Transverse colon (tissue), 4 donors: ENCODE data around the gene UBC. TPM values are rescaled to one million over a fixed set of nuclear protein-coding genes. Genes with fewer than 3 reads are reported as not detected.

Experiments
- DNase-seq: peaks from one replicate; pipeline ENCODE4 v3.0.0-alpha.2; 2019
- H3K27ac ChIP-seq, 4 donors: fragments of 200-600 bp; sonication (generic); 2 replicates each; pipeline ENCODE4 v1.5.1; 2016 to 2018; ENCODE audit warnings: inconsistent platforms in 4 of 4
- H3K27me3 ChIP-seq: fragments of 200-600 bp; sonication (generic); 2 replicates; pipeline ENCODE4 v1.5.1; 2017; ENCODE audit warnings: inconsistent platforms
- H3K36me3 ChIP-seq, 4 donors: fragments of 200-600 bp; sonication (generic); 2 replicates each; pipeline ENCODE4 v1.5.1; 2017 to 2019; ENCODE audit warnings: inconsistent platforms in 4 of 4
- H3K4me1 ChIP-seq, 4 donors: fragments of 200-600 bp; sonication (generic); 2 replicates each; pipeline ENCODE4 v1.5.1; 2017 to 2020; ENCODE audit warnings: inconsistent platforms in 4 of 4
- H3K4me3 ChIP-seq, 4 donors: fragments of 200-600 bp; sonication (generic); 1 replicate in 1 of 4; 2 replicates in 3 of 4; pipeline versions ENCODE4 v1.5.1 to v1.6.1; 2017 to 2019; ENCODE audit warnings: inconsistent platforms in 4 of 4
- H3K9me3 ChIP-seq, 2 donors: fragments of 200-600 bp; sonication (generic); 2 replicates each; pipeline ENCODE4 v1.5.1; 2017 to 2019; ENCODE audit warnings: inconsistent platforms in 2 of 2
- EP300 ChIP-seq: sonication (generic); formaldehyde crosslinking; IDR thresholded peaks from one replicate; pipeline ENCODE4 v1.6.1; 2017; ENCODE audit warnings: antibody characterized with exemption, low read depth
- POLR2A ChIP-seq: fragments of 450-650 bp; IDR thresholded peaks from one replicate; pipeline ENCODE4 v1.6.1; 2016; ENCODE audit warnings: antibody characterized with exemption, mild to moderate bottlenecking, moderate library complexity
- POLR2AphosphoS5 ChIP-seq, 3 donors: sonication (generic); formaldehyde crosslinking; IDR thresholded peaks; one replicate each; pipeline ENCODE4 v1.6.1; 2016; ENCODE audit warnings: antibody characterized with exemption in 3 of 3
- WGBS, 2 donors: methylation state at CpG; one replicate each; pipeline ENCODE4 v1.1.5; 2018; ENCODE audit warnings: low coverage in 1 of 2; 5-methylcytosine and 5-hydroxymethylcytosine counted together
- in situ Hi-C, 4 donors: fragments of 200-750 bp; cut with MboI; loops; one replicate each; pipeline versions ENCODE4 v1.15.0 to v1.15.1; 2017; ENCODE audit warnings: low sequenced_read_pairs in 3 of 4, low pct_ligation_motif_present in 1 of 4, low pct_unique_long_range_greater_than_20kb in 1 of 4
- intact Hi-C: fragments of 100-400 bp; cut with DNase I; formaldehyde crosslinking; loops from one replicate; pipeline ENCODE4 v1.15.1; 2023; ENCODE audit warnings: low total_unique reads
- total RNA-seq, 4 donors: library from RNA; depleted of rRNA; stranded (reverse); fragments of >200 nt; gene quantifications; one replicate each; pipeline ENCODE4 v1.1.0, GENCODE V29; 2016
- TF ChIP-seq, protein P1 (sequence below), 5 experiments: fragments of 200-600 bp in 3 of 5; fragments of 450-650 bp in 2 of 5; sonication (generic) in 3 of 5; IDR thresholded peaks; 1 replicate in 2 of 5; 2 replicates in 3 of 5; pipeline ENCODE4 v1.5.1; 2016 to 2017; ENCODE audit warnings: antibody characterized with exemption in 5 of 5, inconsistent platforms in 3 of 5, mild to moderate bottlenecking in 2 of 5, moderate library complexity in 1 of 5

Gene UBC
- total RNA-seq, 4 donors from 2014 or later: 1,242 to 1,580 (median 1,406) TPM

DNA sequence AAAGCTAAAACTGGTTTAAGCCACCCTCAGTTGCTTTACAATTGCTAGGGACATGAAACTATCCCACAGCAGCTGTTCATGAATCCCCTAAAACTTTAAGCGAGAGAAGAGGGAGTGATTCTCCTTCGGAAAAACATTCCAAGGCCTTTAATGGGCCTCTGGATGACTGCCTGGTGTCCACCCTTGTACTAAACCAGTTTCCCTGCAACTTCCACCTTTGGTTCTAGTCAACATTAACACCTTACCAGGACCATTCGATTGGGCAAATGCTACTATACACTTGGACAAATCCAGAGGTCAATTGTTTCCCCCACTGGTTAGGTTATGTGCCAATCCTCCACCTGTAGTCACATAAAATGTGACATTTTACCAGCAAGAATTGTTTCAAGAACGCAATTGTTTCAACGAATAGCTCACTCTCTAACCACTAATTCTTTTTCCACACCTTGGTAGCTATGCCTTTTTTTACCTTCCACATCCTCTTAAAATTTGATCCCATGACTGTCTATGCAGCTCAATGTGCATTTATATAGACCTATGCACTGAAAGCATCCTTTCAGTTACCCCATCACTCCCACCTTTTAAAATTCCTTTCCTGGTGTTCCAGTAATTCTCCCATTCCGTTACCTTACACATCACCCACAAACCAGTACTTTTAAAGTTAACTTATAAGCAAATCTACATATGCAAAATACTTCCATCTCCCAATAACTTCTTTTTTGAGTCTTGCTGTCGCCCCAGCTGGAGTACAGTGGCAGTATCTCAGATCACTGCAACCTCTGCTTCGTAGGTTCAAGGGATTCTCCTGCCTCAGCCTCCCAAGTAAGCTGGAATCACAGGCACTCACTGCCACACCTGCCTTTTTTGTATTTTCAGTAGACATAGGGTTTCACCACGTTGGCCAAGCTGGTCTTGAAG, 3.6 kb downstream of the UBC start:
- peaks cover 0 to 17% (median 7%) of the 10 kb centered on the region in 4 donors for H3K36me3 ChIP-seq
- no peak for DNase-seq
- in situ Hi-C loops (no loop called here), intact Hi-C loops (no loop called here)
- H3K4me3 ChIP-seq: peak overlapping the region in 1 of 4 donors; percentile 43
- peaks cover 21 to 56% (median 41%) of the 10 kb centered on the region in 4 donors for H3K4me1 ChIP-seq
- TF ChIP-seq EP300: no peak
- TF ChIP-seq POLR2A: peak; percentile 79
- TF ChIP-seq, protein P1, sequence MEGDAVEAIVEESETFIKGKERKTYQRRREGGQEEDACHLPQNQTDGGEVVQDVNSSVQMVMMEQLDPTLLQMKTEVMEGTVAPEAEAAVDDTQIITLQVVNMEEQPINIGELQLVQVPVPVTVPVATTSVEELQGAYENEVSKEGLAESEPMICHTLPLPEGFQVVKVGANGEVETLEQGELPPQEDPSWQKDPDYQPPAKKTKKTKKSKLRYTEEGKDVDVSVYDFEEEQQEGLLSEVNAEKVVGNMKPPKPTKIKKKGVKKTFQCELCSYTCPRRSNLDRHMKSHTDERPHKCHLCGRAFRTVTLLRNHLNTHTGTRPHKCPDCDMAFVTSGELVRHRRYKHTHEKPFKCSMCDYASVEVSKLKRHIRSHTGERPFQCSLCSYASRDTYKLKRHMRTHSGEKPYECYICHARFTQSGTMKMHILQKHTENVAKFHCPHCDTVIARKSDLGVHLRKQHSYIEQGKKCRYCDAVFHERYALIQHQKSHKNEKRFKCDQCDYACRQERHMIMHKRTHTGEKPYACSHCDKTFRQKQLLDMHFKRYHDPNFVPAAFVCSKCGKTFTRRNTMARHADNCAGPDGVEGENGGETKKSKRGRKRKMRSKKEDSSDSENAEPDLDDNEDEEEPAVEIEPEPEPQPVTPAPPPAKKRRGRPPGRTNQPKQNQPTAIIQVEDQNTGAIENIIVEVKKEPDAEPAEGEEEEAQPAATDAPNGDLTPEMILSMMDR (IDR thresholded peaks at IDR 0.05): no peak
- peak; percentile 59 to 94 (median 75) for TF ChIP-seq POLR2AphosphoS5 (IDR thresholded peaks at IDR 0.05)
- H3K27ac ChIP-seq: peak overlapping the region; percentile 23 to 72 (median 64)
- WGBS, 2 donors: 42 to 53% methylated on average over 8 to 9 of the region's 9 CpGs
- H3K9me3 ChIP-seq: no peaks in the 10 kb centered on the region
- H3K27me3 ChIP-seq: no peaks in the 10 kb centered on the region

DNA sequence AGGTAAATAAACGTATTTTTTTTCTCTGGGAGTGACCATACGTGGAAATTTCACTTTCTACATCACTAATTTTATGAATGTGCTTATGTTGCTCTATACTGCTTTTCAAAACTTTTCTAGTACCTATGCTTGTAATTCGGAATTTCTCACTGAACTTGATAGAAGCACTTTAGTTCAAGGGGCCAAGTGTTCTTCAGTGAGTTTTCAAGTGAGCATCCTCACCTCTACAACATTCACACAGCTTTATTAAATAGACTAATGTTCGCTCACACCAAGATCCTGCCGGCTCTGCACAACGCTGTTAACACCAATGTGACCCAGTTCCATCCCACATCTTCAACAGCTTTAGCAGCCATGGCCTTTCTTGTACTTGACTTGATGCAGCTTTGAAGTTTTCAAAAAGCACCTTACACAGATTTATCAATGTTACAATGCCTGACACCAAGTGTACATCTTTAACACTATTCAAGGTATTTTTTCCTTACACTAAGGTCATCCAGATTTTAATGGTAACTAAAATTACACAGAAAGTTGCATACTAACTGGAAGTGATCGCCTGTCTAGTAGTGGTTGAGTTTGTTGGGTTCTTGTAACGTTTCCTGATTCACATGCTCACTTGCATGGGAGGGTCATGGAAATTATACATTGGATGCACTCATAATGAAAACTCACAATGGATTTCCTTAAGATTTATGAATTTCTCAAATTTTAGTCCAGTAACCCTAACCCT, 4.5 kb downstream of the UBC start:
- H3K4me1 ChIP-seq: peaks cover 21 to 54% (median 39%) of the 10 kb centered on the region in 4 donors
- H3K27ac ChIP-seq: peak overlapping the region; percentile 23 to 72 (median 64)
- intact Hi-C loops (no loop called here), in situ Hi-C loops (loop anchor here in 1 of 4 donors (10.0 kb wide), 1 partner anchor 865 kb away; no protein-coding TSS in a partner anchor)
- TF ChIP-seq EP300: no peak
- TF ChIP-seq POLR2AphosphoS5 (IDR thresholded peaks at IDR 0.05): peak in 2 of 3 donors; percentile 65 to 92
- TF ChIP-seq, protein P1 (IDR thresholded peaks at IDR 0.05): no peak
- peak; percentile 3 for TF ChIP-seq POLR2A
- H3K27me3 ChIP-seq: no peaks in the 10 kb centered on the region
- H3K4me3 ChIP-seq: peak overlapping the region in 1 of 4 donors; percentile 43
- 52 to 63% methylated on average over 8 of the region's 8 CpGs for whole genome bisulfite sequencing, 2 donors
- H3K36me3 ChIP-seq: peaks cover 0 to 17% (median 7%) of the 10 kb centered on the region in 4 donors
- H3K9me3 ChIP-seq: no peaks in the 10 kb centered on the region
- DNase-seq: no peak

DNA sequence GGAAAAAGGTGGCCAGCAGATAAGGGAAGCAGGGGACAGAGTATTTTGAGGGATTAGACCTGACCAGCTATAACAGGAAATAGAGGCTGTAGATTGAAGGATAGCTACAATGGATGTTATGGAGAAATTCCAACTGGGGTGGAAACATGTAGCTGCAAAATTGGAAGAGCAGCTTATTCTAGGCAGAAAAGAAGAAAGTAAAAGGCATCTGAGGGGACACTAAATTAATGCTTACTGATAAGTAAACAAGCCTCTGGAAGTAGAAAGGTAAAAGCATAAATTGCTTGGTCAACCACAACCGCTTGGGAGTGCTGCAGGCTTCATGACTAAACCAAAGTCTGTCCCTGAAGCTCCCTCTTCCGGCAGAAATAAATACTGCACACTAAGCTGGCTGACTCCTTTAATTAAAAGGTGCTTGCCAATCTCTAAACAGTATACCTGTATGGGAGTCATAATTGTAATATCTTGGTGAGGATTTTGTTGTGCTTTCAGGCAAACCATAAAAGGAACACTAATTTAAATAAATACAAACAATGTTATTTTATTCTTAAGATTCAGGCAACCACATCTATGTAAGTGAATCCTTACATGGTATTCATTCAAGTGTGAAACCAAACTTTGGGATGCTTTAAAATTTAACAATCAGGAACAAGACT, 7.7 kb downstream of the UBC start:
- intact Hi-C loops (no loop called here), in situ Hi-C loops (loop anchor here in 1 of 4 donors (10.0 kb wide), 1 partner anchor 862 kb away; no protein-coding TSS in a partner anchor)
- Histone ChIP-seq H3K27ac (peak overlapping the region; percentile 30 to 65 (median 53)), H3K36me3 (peaks cover 0 to 9% (median 5%) of the 10 kb centered on the region in 4 donors), H3K9me3 (no peaks in the 10 kb centered on the region), H3K4me1 (peaks cover 24 to 59% (median 42%) of the 10 kb centered on the region in 4 donors), H3K4me3 (no peak overlapping the region), H3K27me3 (no peaks in the 10 kb centered on the region)
- WGBS, 2 donors: 0% methylated on average over 2 of the region's 2 CpGs
- peak in 1 of 3 donors; percentile 60 for TF ChIP-seq POLR2AphosphoS5 (IDR thresholded peaks at IDR 0.05)
- TF ChIP-seq EP300: no peak
- TF ChIP-seq, protein P1 (IDR thresholded peaks at IDR 0.05): peak; percentile 95 to 99 (median 97)
- peak; percentile 95 for DNase-seq
